Activated naive CD4-positive, alpha-beta T cell treated with anti-CD3 and anti-CD28 coated beads, Interleukin-2, amount 50 U/mL, for 72 hours (primary cell): ENCODE results near the gene SFSWAP. TPM values are rescaled to one million over a fixed set of nuclear protein-coding genes. Genes with fewer than 3 reads are reported as not detected.

ENCODE experiments used
- ATAC-seq, 2 donors: fragments of 150-1000 bp; cut with Tn5 transposase; 2 replicates each; pipeline ENCODE4 v1.10.0; 2021; ENCODE audit warnings: mild to moderate bottlenecking in 2 of 2, moderate library complexity in 2 of 2
- DNase-seq, 2 donors: peaks; one replicate each; pipeline ENCODE4 v3.0.0; 2021 to 2022; ENCODE audit warnings: low spot score in 2 of 2
- H3K27ac Mint-ChIP-seq, 2 donors: one replicate each; pipeline ENCODE4 v1.8.0; 2022; ENCODE audit warnings: mild to moderate bottlenecking in 2 of 2, mixed read lengths in 2 of 2
- H3K36me3 Mint-ChIP-seq, 2 donors: one replicate each; pipeline ENCODE4 v1.8.0; 2022; ENCODE audit warnings: mixed read lengths in 2 of 2
- H3K9me3 Mint-ChIP-seq, 2 donors: one replicate each; pipeline ENCODE4 v1.8.0; 2022; ENCODE audit warnings: mixed read lengths in 2 of 2
- total RNA-seq, 2 donors: library from RNA; stranded (reverse); gene quantifications; one replicate each; pipeline ENCODE4 v1.2.3, GENCODE V29; 2022

The SFSWAP gene
- total RNA-seq, 2 donors from 2014 or later, result 54.9 to 64.0 TPM

DNA sequence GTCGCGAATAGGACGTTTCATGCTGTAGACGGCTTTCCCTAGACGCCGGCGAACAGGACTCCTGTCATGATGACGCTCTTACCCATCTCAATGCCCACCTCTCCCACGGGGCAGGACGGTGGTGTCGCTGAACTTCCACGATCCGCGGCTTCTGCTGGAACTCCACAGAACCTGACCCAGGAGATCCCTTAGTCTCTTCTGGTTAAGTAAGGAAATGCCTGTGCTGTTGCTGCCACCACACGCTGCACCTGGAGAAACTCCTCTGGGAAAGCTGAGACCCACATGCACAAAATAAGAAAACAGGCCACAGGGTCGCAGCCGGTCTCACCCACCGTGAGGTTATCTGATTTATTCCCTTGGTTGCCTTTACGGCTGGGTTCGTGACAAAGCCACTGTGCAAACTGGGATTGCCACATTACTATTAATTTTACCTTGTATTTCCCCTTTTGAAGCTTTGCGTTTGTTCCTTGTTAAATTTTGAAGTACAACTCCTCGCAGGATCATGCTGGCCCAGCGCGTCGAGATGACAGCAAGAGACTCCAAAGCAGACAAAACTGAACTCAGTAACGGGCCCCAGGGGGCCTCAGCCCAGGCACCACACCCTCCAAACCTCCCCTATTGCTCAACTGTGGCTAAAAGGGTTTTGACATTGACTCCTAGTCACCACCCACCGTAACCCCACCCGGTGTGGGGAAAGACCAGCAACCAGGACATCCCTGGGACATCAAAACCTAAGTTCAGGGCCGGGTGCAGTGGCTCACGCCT, 108.1 kb downstream of the SFSWAP start:
- Mint-ChIP-seq H3K36me3 (peaks cover 0 to 2% of the 10 kb centered on the region in 2 donors), H3K9me3 (peaks cover 0 to 3% of the 10 kb centered on the region in 2 donors), H3K27ac (no peak overlapping the region)
- no peak for DNase-seq
- no peak for ATAC-seq

- ATAC-seq (no peak), DNase-seq (no peak)
- H3K36me3 Mint-ChIP-seq, result no peaks in the 10 kb centered on the region
- no peak overlapping the region for H3K27ac Mint-ChIP-seq
- H3K9me3 Mint-ChIP-seq, result no peaks in the 10 kb centered on the region
Measured at GRCh38 chr12:131824450-131824849, 113.6 kb downstream of the SFSWAP start.

- no peak for ATAC-seq
- Mint-ChIP-seq H3K36me3 (no peaks in the 10 kb centered on the region), H3K9me3 (no peaks in the 10 kb centered on the region), H3K27ac (no peak overlapping the region)
- DNase-seq, result no peak
Measured at GRCh38 chr12:131825146-131825892, 114.4 kb downstream of the SFSWAP start.

DNA sequence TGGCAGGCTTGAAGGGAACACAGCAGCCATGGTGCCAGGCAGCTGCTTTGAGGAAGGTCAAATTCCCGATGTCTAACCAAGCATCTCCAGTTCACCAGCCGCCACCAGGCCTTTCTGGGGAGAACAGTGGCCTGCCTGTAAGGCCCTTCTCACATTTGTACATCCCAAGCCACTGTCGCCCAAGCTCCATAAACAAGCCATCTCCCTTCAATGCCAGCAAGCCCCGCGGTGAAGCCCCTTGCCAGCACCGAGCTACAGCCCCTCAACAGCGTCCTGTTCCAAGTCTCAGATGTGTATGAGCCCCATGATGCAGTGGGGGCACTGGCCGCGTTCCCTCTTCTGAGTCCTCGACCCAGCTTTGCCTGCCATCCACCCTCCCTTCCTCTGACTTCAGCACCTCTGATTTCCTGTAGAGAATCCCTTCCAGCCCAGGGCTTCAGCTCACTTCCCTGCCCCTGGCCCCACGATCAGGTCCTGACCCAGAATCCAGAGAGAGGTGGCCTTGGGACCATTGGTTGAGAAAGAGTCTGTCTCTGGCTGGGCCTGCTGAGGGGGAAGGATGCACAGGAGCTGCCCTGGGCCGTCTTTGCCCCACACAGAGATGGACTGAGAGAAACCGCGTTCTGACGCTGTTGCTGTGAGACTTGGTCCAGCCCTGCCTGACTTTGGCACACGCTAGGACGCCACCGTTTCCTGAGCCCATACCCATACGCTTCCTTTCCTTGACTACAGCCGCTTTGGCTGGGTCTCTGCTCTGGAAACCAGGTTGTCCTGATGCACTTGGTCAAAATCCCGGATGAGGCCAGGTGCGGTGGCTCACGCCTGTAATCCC, 115.4 kb downstream of the SFSWAP start:
- no peaks in the 10 kb centered on the region for H3K36me3 Mint-ChIP-seq
- ATAC-seq (no peak), DNase-seq (no peak)
- H3K27ac Mint-ChIP-seq, result no peak overlapping the region
- H3K9me3 Mint-ChIP-seq, result no peaks in the 10 kb centered on the region

- H3K27ac Mint-ChIP-seq, result no peak within 1 kb of the TSS
- ATAC-seq (peak; percentile 50 to 71), DNase-seq (peak in 1 of 2 donors; percentile 42)
- H3K9me3 Mint-ChIP-seq, result no peaks in the 10 kb centered on the region
- H3K36me3 Mint-ChIP-seq, result no peaks in the 10 kb centered on the region
Measured at GRCh38 chr12:131827961-131828534, 117.2 kb downstream of the SFSWAP start, which contains the start of gene MMP17. MMP17 (plus strand) TSS chr12:131828393; CDS start chr12:131828495, 102 bp downstream.

- Mint-ChIP-seq H3K36me3 (no peaks in the 10 kb centered on the region), H3K27ac (no peak overlapping the region), H3K9me3 (no peaks in the 10 kb centered on the region)
- DNase-seq, result peak in 1 of 2 donors; percentile 39
- ATAC-seq, result peak in 1 of 2 donors; percentile 31
Measured at GRCh38 chr12:131828671-131829355, 117.9 kb downstream of the SFSWAP start.

- no peaks in the 10 kb centered on the region for H3K36me3 Mint-ChIP-seq
- no peak for DNase-seq
- no peaks in the 10 kb centered on the region for H3K9me3 Mint-ChIP-seq
- H3K27ac Mint-ChIP-seq, result no peak overlapping the region
- no peak for ATAC-seq
Measured at GRCh38 chr12:131829356-131829747, 118.5 kb downstream of the SFSWAP start.

- Mint-ChIP-seq H3K27ac (no peak overlapping the region), H3K36me3 (no peaks in the 10 kb centered on the region), H3K9me3 (no peaks in the 10 kb centered on the region)
- ATAC-seq, result peak in 1 of 2 donors; percentile 17
- no peak for DNase-seq
Measured at GRCh38 chr12:131829791-131830334, 119.0 kb downstream of the SFSWAP start.

- DNase-seq (peak in 1 of 2 donors; percentile 49), ATAC-seq (peak; percentile 68 to 70)
- Mint-ChIP-seq H3K9me3 (no peaks in the 10 kb centered on the region), H3K27ac (no peak overlapping the region), H3K36me3 (no peaks in the 10 kb centered on the region)
Measured at GRCh38 chr12:131830335-131830913, 119.5 kb downstream of the SFSWAP start.

DNA sequence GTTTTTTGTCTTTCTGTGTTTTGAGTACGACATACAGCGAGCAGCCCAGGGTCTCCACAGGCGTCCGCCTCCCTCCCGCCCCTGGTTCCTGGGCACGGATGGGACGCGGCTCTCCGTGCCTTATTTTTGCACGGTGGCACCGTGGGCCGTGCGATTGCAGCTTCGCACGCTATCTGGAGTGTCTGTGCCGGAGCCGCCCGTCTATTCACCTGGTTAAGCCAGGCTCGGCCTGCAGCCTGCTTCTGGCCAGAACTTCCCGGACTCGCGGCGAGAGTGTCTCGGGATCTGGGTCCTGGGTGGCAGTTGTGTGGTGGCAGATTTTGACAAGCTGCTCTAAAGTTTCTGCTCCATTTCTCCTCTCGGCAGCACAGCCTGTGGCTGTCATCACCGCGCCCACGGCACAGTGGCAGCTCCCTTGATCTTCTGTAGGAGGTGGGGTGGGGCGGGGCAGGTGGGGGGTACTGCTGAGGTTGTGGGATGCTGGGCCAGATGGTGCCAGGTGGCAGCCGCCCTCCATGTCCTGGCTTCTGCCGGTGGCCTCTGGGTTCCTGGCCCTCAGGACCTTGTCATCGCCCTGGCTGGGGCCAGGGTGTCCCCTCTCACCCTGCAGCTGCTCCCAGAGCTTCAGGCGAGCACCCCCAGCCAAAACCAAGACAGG, 120.2 kb downstream of the SFSWAP start:
- H3K36me3 Mint-ChIP-seq, result no peaks in the 10 kb centered on the region
- no peak overlapping the region for H3K27ac Mint-ChIP-seq
- DNase-seq (no peak), ATAC-seq (peak in 1 of 2 donors; percentile 32)
- no peaks in the 10 kb centered on the region for H3K9me3 Mint-ChIP-seq

GRCh38 chr12:131831635-131832041, 120.7 kb downstream of the SFSWAP start:
- Mint-ChIP-seq H3K36me3 (no peaks in the 10 kb centered on the region), H3K27ac (no peak overlapping the region), H3K9me3 (no peaks in the 10 kb centered on the region)
- ATAC-seq (no peak), DNase-seq (no peak)

- no peak for DNase-seq
- no peaks in the 10 kb centered on the region for H3K36me3 Mint-ChIP-seq
- no peaks in the 10 kb centered on the region for H3K9me3 Mint-ChIP-seq
- no peak for ATAC-seq
- no peak overlapping the region for H3K27ac Mint-ChIP-seq
Measured at GRCh38 chr12:131832321-131833231, 121.7 kb downstream of the SFSWAP start.

DNA sequence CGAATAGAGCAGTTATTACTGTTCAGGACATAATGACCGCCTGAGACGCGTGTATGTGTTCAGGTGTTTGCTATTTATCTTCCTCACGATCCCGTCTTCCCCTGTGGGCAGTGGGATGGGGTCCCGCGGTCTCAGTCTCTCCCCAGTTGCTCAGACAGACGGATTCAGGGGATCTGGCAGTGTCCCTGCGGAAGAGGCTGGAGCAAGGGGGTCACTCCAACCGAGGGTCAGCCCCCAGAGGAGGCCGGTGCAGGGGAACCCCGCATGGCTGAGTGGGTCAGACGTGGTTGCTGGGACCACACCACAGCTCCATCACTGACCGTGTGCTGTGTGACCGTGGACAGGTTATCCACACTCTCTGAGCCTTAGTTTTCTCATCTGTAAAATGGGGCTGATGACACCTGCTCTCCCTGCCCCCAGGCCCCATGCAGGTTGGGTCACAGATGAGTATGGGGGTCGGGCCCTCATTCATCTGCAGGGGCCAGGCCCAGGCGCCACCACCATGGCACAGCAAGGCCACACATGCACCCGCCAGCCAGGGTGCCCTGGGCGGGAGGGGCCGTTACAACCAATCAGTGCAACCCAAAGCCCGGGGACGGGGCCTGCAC, 122.5 kb downstream of the SFSWAP start:
- no peak overlapping the region for H3K27ac Mint-ChIP-seq
- DNase-seq (no peak), ATAC-seq (no peak)

More for the DNA sequence above, 122.5 kb downstream of the SFSWAP start:
- Mint-ChIP-seq H3K36me3 (no peaks in the 10 kb centered on the region), H3K9me3 (no peaks in the 10 kb centered on the region)
